Kidney epithelial cell (primary cell): ENCODE results near the gene SEMA6B. TPM values are rescaled to one million over a fixed set of nuclear protein-coding genes. Genes with fewer than 3 reads are reported as not detected.

Experiments used
- DNase-seq: peaks from one replicate; pipeline ENCODE4 v3.0.0-alpha.2; 2010; ENCODE audit warnings: low read depth
- H3K27me3 ChIP-seq: 2 replicates; pipeline ENCODE4 v1.6.0; 2011; ENCODE audit warnings: low read length; ENCODE audit not compliant: control insufficient read depth, insufficient read depth
- H3K36me3 ChIP-seq: 2 replicates; pipeline ENCODE4 v1.5.1; 2011; ENCODE audit warnings: low read length; ENCODE audit not compliant: control insufficient read depth, insufficient read depth
- H3K4me3 ChIP-seq: 2 replicates; pipeline ENCODE4 v1.5.1; 2011; ENCODE audit warnings: low read depth, mild to moderate bottlenecking, control low read depth, low read length
- CTCF ChIP-seq: IDR thresholded peaks from 2 replicates; pipeline ENCODE4 v1.5.1; 2011; ENCODE audit warnings: mild to moderate bottlenecking, moderate library complexity, low read length, control low read depth, inconsistent platforms; ENCODE audit not compliant: insufficient read depth, poor library complexity, severe bottlenecking
- total RNA-seq: library from RNA; depleted of rRNA; stranded (reverse); fragments of >200 nt; gene quantifications from 2 replicates; pipeline ENCODE4 v1.2.3, GENCODE V29; 2015

The SEMA6B gene
- total RNA-seq, 1 donor from 2014 or later, result 0.13 TPM

- Histone ChIP-seq H3K27me3 (peaks cover 3% of the 10 kb centered on the region), H3K36me3 (no peaks in the 10 kb centered on the region), H3K4me3 (no peak overlapping the region)
- no peak for TF ChIP-seq CTCF
- DNase-seq, result no peak
Observed at GRCh38 chr19:4511300-4512054, 48.0 kb downstream of the SEMA6B start.

GRCh38 chr19:4510435-4511255, 48.8 kb downstream of the SEMA6B start:
- no peak overlapping the region for H3K4me3 ChIP-seq
- DNase-seq, result no peak
- H3K36me3 ChIP-seq, result no peaks in the 10 kb centered on the region
- no peaks in the 10 kb centered on the region for H3K27me3 ChIP-seq
- no peak for TF ChIP-seq CTCF

GRCh38 chr19:4508698-4509097, 50.8 kb downstream of the SEMA6B start:
- DNase-seq, result no peak
- no peaks in the 10 kb centered on the region for H3K27me3 ChIP-seq
- no peak for TF ChIP-seq CTCF
- H3K4me3 ChIP-seq, result no peak overlapping the region
- peaks cover 1% of the 10 kb centered on the region for H3K36me3 ChIP-seq

- no peaks in the 10 kb centered on the region for H3K27me3 ChIP-seq
- DNase-seq, result no peak
- H3K4me3 ChIP-seq, result no peak overlapping the region
- peaks cover 1% of the 10 kb centered on the region for H3K36me3 ChIP-seq
- TF ChIP-seq CTCF, result no peak
Observed at GRCh38 chr19:4507804-4508203, 51.7 kb downstream of the SEMA6B start.

- Histone ChIP-seq H3K4me3 (no peak overlapping the region), H3K27me3 (no peaks in the 10 kb centered on the region), H3K36me3 (peaks cover 1% of the 10 kb centered on the region)
- no peak for DNase-seq
- TF ChIP-seq CTCF, result no peak
Observed at GRCh38 chr19:4507150-4507452, 52.4 kb downstream of the SEMA6B start.
